ENCODE data around the gene RRAGD.

GRCh38 chr6:89412071-89413005, at the start of gene RRAGD:
- TF ChIP-seq ZBTB17 (tag by site-specific recombination; IDR thresholded peaks at IDR 0.05) (peak; percentile 70; the same call in 1 of the 2 replicates), ZNF645 (tag by site-specific recombination; IDR thresholded peaks at IDR 0.05) (no peak), CTCF (tag by site-specific recombination; IDR thresholded peaks at IDR 0.05) (peak; percentile 88)
